HepG2 (cell line): ENCODE data around the gene CDC42EP1. TPM values are rescaled to one million over a fixed set of nuclear protein-coding genes. Genes with fewer than 3 reads are reported as not detected.

Source experiments
- ARHGAP35 ChIP-seq: sonication (generic); formaldehyde crosslinking; IDR thresholded peaks from 2 replicates; pipeline ENCODE4 v1.9.0; 2022; ENCODE audit warnings: mild to moderate bottlenecking, inconsistent platforms, moderate library complexity, missing genetic modification reagents, borderline replicate concordance
- ELF1 ChIP-seq: sonication (generic); formaldehyde crosslinking; IDR thresholded peaks from 2 replicates; pipeline ENCODE4 v1.4.0; 2020; ENCODE audit warnings: missing genetic modification reagents
- FOXA1 ChIP-seq, 2 experiments: fragments of 450-650 bp in 1 of 2; sonication (generic) in 1 of 2; formaldehyde crosslinking in 1 of 2; IDR thresholded peaks; 2 replicates each; pipeline versions ENCODE4 v1.4.0 to v1.6.1; 2016 to 2020; ENCODE audit warnings: missing genetic modification reagents in 1 of 2
- HDAC2 ChIP-seq: sonication (generic); formaldehyde crosslinking; IDR thresholded peaks from 2 replicates; pipeline ENCODE4 v1.4.0; 2020; ENCODE audit warnings: missing genetic modification reagents
- JUND ChIP-seq: sonication (generic); formaldehyde crosslinking; IDR thresholded peaks from 2 replicates; pipeline ENCODE4 v1.8.0; 2022; ENCODE audit warnings: mild to moderate bottlenecking, missing genetic modification reagents
- KDM5B ChIP-seq: sonication (generic); formaldehyde crosslinking; IDR thresholded peaks from 2 replicates; pipeline ENCODE4 v1.4.0; 2020; ENCODE audit warnings: missing genetic modification reagents, mild to moderate bottlenecking, borderline replicate concordance
- PAWR ChIP-seq: sonication (generic); formaldehyde crosslinking; IDR thresholded peaks from 2 replicates; pipeline ENCODE4 v1.4.0; 2020; ENCODE audit warnings: missing genetic modification reagents, mild to moderate bottlenecking, borderline replicate concordance
- POGZ ChIP-seq: sonication (generic); formaldehyde crosslinking; IDR thresholded peaks from 2 replicates; pipeline ENCODE4 v1.4.0; 2020; ENCODE audit warnings: mild to moderate bottlenecking, missing genetic modification reagents
- SCMH1 ChIP-seq: sonication (generic); formaldehyde crosslinking; IDR thresholded peaks from 2 replicates; pipeline ENCODE4 v1.9.0; 2021; ENCODE audit warnings: missing genetic modification reagents, mild to moderate bottlenecking, borderline replicate concordance
- SP4 ChIP-seq: sonication (generic); formaldehyde crosslinking; IDR thresholded peaks from 2 replicates; pipeline ENCODE4 v1.8.1; 2023; ENCODE audit warnings: mild to moderate bottlenecking, missing genetic modification reagents
- TOPORS ChIP-seq: sonication (generic); formaldehyde crosslinking; IDR thresholded peaks from 2 replicates; pipeline ENCODE4 v1.8.0; 2023; ENCODE audit warnings: mild to moderate bottlenecking, missing genetic modification reagents
- ZKSCAN5 ChIP-seq: sonication (generic); formaldehyde crosslinking; IDR thresholded peaks from 2 replicates; pipeline ENCODE4 v1.5.1; 2020; ENCODE audit warnings: mild to moderate bottlenecking, missing genetic modification reagents
- polyA plus RNA-seq, 8 experiments: library from polyadenylated mRNA; depleted of rRNA in 3 of 8; stranded (reverse) in 7 of 8; unstranded in 1 of 8; fragments of >200 nt; fragmentation: Illumina TruSeq in 4 of 8; extraction: Trizol in 4 of 8; gene quantifications; 2 replicates each; pipeline versions ENCODE4 v1.2.1 to v1.2.3, GENCODE V29; 2011 to 2016; ENCODE audit warnings: low read depth in 4 of 8, missing spikeins in 1 of 8, mixed read lengths in 1 of 8; ENCODE audit not compliant: insufficient read depth in 1 of 8
- total RNA-seq, 5 experiments: library from RNA; depleted of rRNA; stranded (reverse); fragments of >200 nt; fragmentation: Illumina TruSeq; extraction: Trizol; gene quantifications; 2 replicates each; pipeline ENCODE4 v1.2.3, GENCODE V29; 2016; ENCODE audit warnings: low read depth in 1 of 5
- TF ChIP-seq, protein P1 (sequence below), 2 experiments: sonication (generic) in 1 of 2; formaldehyde crosslinking in 1 of 2; IDR thresholded peaks; 2 replicates each; pipeline versions ENCODE4 v1.4.0 to v1.6.1; 2018 to 2020; ENCODE audit warnings: missing genetic modification reagents in 2 of 2, borderline replicate concordance in 1 of 2, low read depth in 1 of 2, mild to moderate bottlenecking in 1 of 2, missing biosample characterization in 1 of 2
- TF ChIP-seq, protein P2 (sequence below): sonication (generic); formaldehyde crosslinking; IDR thresholded peaks from 2 replicates; pipeline ENCODE4 v1.8.0; 2022; ENCODE audit warnings: missing genetic modification reagents, mild to moderate bottlenecking, borderline replicate concordance
- TF ChIP-seq, protein P3 (sequence below): IDR thresholded peaks from 2 replicates; pipeline ENCODE4 v1.6.1; 2016; ENCODE audit warnings: mild to moderate bottlenecking
- TF ChIP-seq, protein P4 (sequence below): sonication (generic); formaldehyde crosslinking; IDR thresholded peaks from 2 replicates; pipeline ENCODE4 v1.4.0; 2020; ENCODE audit warnings: missing genetic modification reagents, borderline replicate concordance
- TF ChIP-seq, protein P5 (sequence below): sonication (generic); formaldehyde crosslinking; IDR thresholded peaks from 2 replicates; pipeline ENCODE4 v1.9.0; 2021; ENCODE audit warnings: missing genetic modification reagents, mild to moderate bottlenecking, borderline replicate concordance
- TF ChIP-seq, protein P6 (sequence below): sonication (generic); formaldehyde crosslinking; IDR thresholded peaks from 2 replicates; pipeline ENCODE4 v1.9.0; 2022; ENCODE audit warnings: missing genetic modification reagents, mild to moderate bottlenecking, borderline replicate concordance

The CDC42EP1 gene
- total and polyA plus RNA-seq, 2 of the 13 experiments (the other 11 are each of a cell fraction or from before 2014, with no cell fraction given): 17.1 to 29.5 TPM

DNA sequence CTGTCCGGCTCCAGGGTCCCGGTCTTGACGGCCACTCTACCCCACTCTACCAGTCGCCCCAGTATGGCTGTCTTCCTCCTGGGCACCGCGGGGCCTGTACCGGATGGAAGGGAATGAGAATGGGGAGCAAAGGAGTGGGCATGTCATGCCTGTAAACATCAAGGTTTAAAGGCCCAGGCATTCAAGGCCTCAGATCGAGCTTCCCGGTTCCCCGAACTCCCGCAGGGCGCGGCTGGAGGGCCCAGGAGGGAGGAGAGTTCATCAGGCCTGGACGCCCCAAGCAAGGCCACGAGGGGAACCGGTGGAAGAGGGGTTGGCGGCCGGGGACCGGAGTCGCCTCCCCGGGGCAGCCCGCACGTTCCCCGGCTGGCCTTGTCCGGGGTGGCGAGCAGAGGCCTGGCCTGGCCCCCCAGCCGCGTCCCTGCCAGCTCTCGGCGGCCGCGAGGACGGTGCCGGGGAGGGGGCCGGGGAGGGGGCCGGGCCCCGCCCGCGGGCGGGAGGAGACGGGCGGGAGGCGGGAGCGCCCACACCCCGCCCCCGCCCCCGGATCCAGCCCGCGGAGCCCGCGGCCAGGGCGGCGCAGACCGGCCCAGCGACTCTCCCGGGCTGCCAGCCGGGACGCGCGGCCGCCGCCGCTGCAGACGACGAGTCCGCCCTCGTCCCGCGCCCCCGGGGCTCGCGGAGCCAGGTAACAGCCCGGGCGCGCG, at the start of gene CDC42EP1 (continued):
- TF ChIP-seq, protein P1, sequence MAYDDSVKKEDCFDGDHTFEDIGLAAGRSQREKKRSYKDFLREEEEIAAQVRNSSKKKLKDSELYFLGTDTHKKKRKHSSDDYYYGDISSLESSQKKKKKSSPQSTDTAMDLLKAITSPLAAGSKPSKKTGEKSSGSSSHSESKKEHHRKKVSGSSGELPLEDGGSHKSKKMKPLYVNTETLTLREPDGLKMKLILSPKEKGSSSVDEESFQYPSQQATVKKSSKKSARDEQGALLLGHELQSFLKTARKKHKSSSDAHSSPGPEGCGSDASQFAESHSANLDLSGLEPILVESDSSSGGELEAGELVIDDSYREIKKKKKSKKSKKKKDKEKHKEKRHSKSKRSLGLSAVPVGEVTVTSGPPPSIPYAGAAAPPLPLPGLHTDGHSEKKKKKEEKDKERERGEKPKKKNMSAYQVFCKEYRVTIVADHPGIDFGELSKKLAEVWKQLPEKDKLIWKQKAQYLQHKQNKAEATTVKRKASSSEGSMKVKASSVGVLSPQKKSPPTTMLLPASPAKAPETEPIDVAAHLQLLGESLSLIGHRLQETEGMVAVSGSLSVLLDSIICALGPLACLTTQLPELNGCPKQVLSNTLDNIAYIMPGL (CRISPR knock-in tag; IDR thresholded peaks at IDR 0.05; ENCODE audit: borderline replicate concordance in 1 of 2, low read depth in 1 of 2): peak in 1 of 2 experiments; percentile 77; a peak in 1 of 4 replicates
- TF ChIP-seq HDAC2 (CRISPR knock-in tag) (peak; percentile 59; the same call in 1 of the 2 replicates), KDM5B (CRISPR knock-in tag) (peak; percentile 84; the same call in 1 of the 2 replicates), SCMH1 (CRISPR knock-in tag) (no peak), ZKSCAN5 (no peak), SP4 (peak; percentile 47; the same call in 1 of the 2 replicates), JUND (0 out of 2 replicates have a peak, but pooled peaks have one; percentile 21), ELF1 (CRISPR knock-in tag) (peak; percentile 11; the same call in 1 of the 2 replicates), POGZ (CRISPR knock-in tag) (peak; percentile 59), TOPORS (CRISPR knock-in tag) (0 out of 2 replicates have a peak, but pooled peaks have one; percentile 37), ARHGAP35 (CRISPR knock-in tag) (peak; percentile 78; the same call in 1 of the 2 replicates), PAWR (no peak), FOXA1 (IDR thresholded peaks at IDR 0.05) (no peak), FOXA1 (CRISPR knock-in tag; IDR thresholded peaks at IDR 0.05) (peak; percentile 33; the same call in 1 of the 2 replicates)
- TF ChIP-seq, protein P2, sequence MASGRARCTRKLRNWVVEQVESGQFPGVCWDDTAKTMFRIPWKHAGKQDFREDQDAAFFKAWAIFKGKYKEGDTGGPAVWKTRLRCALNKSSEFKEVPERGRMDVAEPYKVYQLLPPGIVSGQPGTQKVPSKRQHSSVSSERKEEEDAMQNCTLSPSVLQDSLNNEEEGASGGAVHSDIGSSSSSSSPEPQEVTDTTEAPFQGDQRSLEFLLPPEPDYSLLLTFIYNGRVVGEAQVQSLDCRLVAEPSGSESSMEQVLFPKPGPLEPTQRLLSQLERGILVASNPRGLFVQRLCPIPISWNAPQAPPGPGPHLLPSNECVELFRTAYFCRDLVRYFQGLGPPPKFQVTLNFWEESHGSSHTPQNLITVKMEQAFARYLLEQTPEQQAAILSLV (CRISPR knock-in tag): peak; percentile 65; the same call in 1 of the 2 replicates
- TF ChIP-seq, protein P3, sequence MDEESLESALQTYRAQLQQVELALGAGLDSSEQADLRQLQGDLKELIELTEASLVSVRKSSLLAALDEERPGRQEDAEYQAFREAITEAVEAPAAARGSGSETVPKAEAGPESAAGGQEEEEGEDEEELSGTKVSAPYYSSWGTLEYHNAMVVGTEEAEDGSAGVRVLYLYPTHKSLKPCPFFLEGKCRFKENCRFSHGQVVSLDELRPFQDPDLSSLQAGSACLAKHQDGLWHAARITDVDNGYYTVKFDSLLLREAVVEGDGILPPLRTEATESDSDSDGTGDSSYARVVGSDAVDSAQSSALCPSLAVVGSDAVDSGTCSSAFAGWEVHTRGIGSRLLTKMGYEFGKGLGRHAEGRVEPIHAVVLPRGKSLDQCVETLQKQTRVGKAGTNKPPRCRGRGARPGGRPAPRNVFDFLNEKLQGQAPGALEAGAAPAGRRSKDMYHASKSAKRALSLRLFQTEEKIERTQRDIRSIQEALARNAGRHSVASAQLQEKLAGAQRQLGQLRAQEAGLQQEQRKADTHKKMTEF (CRISPR knock-in tag): 0 out of 2 replicates have a peak, but pooled peaks have one; percentile 55
- TF ChIP-seq, protein P4, sequence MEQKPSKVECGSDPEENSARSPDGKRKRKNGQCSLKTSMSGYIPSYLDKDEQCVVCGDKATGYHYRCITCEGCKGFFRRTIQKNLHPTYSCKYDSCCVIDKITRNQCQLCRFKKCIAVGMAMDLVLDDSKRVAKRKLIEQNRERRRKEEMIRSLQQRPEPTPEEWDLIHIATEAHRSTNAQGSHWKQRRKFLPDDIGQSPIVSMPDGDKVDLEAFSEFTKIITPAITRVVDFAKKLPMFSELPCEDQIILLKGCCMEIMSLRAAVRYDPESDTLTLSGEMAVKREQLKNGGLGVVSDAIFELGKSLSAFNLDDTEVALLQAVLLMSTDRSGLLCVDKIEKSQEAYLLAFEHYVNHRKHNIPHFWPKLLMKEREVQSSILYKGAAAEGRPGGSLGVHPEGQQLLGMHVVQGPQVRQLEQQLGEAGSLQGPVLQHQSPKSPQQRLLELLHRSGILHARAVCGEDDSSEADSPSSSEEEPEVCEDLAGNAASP (CRISPR knock-in tag): peak; percentile 20; the same call in 1 of the 2 replicates
- TF ChIP-seq, protein P5, sequence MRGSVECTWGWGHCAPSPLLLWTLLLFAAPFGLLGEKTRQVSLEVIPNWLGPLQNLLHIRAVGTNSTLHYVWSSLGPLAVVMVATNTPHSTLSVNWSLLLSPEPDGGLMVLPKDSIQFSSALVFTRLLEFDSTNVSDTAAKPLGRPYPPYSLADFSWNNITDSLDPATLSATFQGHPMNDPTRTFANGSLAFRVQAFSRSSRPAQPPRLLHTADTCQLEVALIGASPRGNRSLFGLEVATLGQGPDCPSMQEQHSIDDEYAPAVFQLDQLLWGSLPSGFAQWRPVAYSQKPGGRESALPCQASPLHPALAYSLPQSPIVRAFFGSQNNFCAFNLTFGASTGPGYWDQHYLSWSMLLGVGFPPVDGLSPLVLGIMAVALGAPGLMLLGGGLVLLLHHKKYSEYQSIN (CRISPR knock-in tag): no peak
- TF ChIP-seq, protein P6, sequence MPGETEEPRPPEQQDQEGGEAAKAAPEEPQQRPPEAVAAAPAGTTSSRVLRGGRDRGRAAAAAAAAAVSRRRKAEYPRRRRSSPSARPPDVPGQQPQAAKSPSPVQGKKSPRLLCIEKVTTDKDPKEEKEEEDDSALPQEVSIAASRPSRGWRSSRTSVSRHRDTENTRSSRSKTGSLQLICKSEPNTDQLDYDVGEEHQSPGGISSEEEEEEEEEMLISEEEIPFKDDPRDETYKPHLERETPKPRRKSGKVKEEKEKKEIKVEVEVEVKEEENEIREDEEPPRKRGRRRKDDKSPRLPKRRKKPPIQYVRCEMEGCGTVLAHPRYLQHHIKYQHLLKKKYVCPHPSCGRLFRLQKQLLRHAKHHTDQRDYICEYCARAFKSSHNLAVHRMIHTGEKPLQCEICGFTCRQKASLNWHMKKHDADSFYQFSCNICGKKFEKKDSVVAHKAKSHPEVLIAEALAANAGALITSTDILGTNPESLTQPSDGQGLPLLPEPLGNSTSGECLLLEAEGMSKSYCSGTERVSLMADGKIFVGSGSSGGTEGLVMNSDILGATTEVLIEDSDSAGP (CRISPR knock-in tag): peak; percentile 60; the same call in 1 of the 2 replicates
